ENCODE measurements around the gene OR5K4.

DNA sequence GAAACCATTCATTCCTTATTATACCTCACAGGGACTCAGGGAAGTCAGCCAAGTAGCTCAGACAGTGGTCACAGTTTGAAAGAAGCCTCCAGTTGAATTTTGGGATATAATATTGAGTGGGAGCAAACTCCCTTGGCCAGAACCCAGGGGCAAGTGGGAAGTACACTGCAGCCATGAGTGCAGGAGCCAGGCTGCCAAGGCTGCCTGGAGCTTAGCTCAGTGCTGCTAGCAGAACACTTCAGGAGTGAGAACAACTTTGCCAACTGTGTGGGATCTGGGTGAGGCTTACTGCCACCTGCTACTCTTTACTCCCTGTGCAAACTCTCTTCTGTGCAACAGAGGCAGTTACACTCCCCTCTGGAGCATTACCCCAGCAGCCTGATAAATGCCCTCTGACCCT is 41.4 kb downstream of the OR5K4 start:
- no peak for TF ChIP-seq POLR2A (IDR thresholded peaks at IDR 0.05)
- TF ChIP-seq, protein P1, sequence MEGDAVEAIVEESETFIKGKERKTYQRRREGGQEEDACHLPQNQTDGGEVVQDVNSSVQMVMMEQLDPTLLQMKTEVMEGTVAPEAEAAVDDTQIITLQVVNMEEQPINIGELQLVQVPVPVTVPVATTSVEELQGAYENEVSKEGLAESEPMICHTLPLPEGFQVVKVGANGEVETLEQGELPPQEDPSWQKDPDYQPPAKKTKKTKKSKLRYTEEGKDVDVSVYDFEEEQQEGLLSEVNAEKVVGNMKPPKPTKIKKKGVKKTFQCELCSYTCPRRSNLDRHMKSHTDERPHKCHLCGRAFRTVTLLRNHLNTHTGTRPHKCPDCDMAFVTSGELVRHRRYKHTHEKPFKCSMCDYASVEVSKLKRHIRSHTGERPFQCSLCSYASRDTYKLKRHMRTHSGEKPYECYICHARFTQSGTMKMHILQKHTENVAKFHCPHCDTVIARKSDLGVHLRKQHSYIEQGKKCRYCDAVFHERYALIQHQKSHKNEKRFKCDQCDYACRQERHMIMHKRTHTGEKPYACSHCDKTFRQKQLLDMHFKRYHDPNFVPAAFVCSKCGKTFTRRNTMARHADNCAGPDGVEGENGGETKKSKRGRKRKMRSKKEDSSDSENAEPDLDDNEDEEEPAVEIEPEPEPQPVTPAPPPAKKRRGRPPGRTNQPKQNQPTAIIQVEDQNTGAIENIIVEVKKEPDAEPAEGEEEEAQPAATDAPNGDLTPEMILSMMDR (IDR thresholded peaks at IDR 0.05), result no peak
